SKM-1 treated with dmso at 0.1 percent for 144 hours (cell line): ENCODE measurements around the gene S100A8.

Experiments used
- DNase-seq: peaks from one replicate; lab custom pipeline; 2025; ENCODE audit not compliant: unreplicated experiment; lab: John Stamatoyannopoulos, UW

S100A8 gene

DNA sequence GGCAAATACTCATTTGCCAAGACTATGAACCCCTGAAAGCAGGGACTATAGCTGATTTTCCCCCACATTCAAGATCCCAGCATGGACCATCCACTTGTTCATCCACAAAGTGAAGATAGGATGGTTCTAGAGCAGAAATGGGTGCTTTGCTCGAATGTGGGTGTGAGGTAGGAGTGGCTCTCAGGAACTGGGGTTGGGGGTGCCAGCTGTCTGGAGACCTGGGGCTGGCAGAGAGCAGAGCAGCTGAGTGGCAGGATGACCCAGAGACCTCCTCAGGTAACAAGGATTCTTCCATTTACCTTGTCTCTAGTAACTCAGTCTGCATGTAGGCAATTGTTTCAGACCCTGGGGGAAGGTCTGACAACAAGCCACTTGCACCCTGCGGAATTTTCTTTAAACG is 27.2 kb downstream of the S100A8 start:
- no peak for DNase-seq

DNA sequence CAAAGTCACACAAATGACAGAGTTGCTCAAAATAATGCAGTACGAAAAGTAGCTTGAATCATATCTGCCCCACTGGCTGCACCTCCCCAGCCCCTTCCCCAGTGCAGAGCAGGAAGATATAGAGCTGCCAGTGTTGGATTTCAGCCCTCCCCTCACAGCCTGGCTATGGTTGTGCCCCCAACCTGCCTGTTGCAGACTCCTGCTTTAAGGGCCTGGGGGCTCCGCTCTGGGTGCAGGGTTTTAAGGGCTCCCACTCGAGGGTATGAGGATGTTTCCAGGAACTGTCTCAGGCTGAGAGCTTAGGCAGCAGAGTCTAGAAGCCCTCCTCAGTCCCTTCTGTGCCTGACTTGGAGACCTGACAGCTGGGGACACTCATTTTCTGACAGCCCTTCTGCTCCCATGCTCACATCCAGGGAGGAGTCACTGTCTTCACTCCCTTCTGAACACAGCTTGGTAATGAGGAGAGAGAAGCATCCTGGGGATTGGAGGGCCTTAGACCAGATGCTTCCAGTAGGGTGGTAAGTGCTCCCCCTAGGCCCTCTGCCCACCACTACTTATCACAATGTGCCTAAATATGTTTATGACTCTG is 28.6 kb downstream of the S100A8 start:
- DNase-seq: no peak

DNA sequence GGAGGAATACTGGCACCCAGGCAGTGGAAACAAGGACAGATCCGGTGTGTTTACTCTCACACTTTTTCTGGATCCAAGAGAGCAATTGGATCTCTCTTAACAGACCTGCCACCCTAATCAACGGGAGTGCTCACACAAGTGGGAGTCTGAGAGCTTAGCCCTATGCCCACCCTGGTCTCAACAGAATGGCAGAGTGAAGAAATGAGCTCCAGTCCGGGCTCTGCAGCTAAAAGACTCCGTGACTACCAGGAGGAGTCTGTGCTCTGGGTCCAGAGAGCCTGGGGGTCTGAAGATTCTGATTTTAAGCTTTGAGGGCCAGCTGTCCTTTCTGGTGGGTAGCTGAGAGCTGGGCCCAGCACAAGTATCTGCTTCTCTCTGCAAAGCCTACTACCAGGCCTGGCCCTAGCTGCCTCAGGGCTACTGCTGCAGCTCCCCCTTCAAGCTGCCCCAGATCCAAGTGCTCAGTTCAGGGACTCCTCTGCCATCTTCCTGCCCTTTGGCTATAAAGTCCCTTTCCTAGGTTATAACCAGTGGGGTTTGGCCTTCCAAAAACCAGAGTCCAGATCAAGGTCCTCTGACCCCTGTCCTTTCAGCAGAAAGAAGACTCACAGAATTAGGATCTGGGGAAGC is 29.3 kb downstream of the S100A8 start:
- no peak for DNase-seq

DNA sequence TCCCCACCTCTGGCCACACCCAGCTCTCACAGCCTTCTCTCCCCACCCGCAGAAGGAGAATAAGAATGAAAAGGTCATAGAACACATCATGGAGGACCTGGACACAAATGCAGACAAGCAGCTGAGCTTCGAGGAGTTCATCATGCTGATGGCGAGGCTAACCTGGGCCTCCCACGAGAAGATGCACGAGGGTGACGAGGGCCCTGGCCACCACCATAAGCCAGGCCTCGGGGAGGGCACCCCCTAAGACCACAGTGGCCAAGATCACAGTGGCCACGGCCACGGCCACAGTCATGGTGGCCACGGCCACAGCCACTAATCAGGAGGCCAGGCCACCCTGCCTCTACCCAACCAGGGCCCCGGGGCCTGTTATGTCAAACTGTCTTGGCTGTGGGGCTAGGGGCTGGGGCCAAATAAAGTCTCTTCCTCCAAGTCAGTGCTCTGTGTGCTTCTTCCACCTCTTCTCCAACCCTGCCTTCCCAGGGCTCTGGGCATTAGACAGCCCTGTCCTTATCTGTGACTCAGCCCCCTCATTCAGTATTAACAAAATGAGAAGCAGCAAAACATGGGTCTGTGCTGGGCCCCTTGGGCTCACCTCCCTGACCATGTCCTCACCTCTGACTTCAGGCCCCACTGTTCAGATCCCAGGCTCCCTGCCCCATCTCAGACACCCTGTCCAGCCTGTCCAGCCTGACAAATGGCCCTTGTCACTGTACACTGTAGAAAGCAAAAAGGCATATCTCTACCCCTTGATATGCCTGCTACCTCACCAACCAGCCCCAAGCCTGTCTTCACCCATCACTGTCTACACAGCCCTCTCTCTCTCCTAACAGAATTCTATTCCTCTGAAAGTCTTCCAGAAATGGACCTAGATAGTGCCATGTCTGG is 30.0 kb downstream of the S100A8 start:
- no peak for DNase-seq

DNA sequence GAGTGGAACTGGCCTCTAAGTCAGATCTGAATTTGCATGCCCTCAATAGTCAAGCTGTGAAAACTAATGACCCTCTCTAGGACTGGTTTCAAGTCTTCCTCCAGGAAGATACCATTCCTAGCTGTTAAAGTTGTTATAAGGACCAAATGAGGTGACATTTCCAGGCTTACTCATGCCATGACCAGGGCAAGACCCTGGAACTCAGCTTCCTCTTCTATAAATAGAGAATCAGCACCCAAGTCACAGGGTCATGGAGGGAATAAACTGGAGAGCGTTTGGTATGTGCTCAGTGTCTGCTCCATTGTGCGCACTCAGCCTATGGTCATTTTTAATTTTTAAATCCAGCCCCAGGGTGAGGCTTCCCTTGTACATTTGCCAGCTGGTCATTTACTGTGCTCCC is 30.7 kb downstream of the S100A8 start:
- DNase-seq: no peak

DNA sequence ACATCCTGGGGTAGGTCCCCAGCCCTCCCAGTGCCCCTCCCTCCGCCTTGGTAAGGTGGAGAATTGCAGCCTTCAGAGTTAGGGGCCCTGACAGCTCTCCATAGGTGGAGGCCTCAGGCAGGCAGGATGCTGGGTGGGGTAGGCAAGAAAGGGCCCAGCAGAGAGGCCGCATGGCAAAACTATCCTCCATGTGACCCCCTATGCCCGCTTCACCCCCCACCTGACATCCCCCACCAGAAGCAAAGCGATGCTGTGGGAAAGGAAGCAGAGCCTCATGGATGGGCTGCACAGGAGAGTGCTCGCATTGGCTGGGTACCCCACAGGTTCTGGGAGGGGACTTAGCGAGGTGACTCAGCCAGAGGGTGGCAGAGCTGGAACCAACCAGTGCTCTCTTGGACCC is 31.6 kb downstream of the S100A8 start:
- DNase-seq: no peak

DNA sequence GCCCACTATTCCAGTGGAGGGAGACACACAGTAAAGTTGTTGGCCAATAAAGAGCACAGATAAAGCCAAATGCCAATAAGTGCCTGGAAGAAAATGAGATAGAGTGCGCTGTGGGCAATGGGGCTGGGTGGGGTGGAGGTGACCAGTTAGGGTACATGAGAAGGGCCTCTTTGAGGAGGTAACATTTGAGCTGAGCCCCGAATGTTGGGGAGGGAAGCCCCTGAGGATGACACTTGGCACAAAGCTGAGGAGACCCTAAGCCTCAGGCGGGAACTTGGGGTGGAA is 32.2 kb downstream of the S100A8 start:
- no peak for DNase-seq

DNA sequence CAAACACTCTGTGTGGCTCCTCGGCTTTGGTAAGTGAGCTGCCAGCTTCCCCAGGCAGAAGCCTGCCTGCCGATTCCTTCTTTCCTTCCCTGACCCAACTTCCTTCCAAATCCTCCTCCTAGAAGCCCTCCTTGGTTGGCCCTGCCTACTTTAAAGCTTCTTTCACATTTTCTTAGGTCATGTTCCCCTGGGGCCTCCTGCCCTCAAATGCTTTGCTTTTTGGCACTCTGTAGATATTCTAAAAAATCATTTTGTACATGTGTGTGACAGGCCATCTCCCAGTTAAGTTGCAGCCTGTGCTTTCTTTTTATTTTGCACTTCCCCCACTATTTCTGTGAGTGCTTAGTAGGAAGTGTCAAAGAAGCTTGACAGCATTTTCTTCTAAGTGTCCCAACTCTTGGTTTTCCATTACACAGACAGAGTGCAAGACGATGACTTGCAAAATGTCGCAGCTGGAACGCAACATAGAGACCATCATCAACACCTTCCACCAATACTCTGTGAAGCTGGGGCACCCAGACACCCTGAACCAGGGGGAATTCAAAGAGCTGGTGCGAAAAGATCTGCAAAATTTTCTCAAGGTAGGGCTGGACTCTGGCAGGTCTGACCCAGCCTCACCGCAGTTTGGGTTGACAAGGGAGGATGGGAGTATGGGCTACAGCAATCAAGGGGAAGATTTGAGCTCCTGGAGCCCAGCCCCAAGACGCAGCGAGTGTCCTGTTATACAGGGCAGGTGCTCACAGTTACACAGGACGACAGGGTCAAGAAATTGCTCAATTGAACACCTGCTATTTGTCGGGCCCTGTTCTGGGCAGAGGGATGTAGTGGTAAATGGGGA is 32.8 kb downstream of the S100A8 start, which contains the start of gene S100A9:
TSS of gene S100A9 (plus strand) at position 2 of the 838 bp plus-strand sequence. CDS start at position 432, 430 bp downstream.
- peak; percentile 78 for DNase-seq

DNA sequence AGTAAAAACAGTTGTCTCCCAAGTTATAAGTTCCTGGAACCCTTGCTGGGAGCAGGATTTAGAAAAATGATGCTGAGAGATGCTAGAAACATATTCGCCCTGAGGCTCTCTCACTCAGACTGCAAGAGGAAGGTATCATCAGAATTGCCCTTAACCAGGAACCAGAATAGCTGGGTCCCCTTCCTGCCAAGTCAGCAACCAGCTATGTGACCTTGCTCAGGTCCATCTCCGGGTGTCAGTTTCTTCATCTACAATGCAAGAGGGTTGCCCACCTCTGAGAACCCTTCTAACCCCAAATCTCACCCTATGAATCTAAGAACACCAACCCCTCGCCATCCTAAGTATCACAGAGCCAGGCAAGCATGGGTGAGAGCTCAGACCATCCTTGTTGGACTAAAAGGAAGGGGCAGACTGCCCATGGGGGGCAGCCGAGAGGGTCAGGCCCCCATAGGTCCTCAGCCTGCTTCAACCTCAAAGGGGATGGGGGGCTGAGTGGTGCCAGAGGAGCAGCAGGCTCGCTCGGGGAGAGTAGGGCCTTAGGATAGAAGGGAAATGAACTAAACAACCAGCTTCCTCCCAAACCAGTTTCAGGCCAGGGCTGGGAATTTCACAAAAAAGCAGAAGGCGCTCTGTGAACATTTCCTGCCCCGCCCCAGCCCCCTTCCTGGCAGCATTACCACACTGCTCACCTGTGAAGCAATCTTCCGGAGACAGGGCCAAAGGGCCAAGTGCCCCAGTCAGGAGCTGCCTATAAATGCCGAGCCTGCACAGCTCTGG is 33.6 kb downstream of the S100A8 start:
- DNase-seq: peak; percentile 98

DNA sequence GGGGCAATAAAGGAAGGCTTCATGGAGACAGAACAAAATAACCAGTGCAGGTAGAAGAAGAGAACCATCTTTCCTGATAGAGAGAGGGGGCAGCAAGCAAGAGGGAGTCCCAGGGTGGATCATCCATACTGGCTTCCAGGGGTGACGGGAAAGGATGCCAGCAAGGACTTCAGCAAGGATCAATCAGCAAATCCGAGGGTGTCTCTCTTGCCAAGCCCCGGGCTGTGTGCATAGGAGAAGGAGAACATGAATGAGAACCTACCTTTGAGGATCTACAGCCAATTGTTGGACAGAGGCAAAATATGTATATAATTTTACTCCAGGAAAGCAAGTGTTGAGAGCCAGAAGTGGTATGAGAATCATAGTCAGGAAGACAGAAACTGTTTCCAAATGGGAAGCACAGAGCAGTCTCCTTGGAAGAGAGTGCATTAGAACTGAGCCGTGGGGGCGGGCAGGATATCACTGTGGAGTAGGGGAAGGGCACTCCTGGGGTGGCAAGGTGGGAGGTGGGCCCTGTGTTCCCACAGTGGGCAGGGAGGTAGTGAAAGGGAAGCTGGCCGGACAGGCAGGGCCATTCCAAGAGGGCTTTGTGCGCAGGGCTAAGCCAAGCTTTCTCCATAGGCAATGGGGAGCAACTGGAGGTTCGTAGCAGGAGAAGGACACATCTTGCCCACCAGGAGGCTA is 34.3 kb downstream of the S100A8 start:
- DNase-seq: no peak

DNA sequence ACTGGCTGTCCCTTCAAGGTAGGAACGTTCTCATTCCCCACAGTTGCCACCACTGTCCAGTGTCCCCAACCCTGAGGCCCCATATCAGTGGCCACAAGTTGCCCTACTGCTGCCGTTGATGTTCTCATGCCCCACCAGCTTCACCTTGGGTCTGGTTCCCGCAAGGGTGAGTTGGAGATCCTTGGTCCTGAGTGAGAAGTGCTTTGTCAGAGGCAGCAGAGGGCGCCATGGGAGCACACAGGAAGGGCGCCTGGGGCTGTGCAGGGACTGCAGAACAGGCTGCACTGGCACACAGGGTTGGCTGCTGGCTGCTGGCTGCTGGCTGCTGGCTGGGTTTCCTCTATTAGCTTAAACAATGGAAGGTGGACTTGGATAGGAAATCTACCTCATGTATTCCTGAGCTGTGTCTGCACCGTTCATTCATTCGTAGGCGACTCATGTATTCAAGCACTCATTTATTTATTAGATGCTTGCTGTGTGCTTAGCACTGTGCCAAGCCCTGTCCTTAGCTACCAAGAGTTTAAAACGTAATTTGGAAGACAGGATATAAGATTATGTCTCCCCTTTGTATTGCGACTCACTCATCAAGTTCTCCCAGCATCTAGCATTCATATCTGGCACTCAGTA is 35.3 kb downstream of the S100A8 start:
- peak; percentile 93 for DNase-seq

DNA sequence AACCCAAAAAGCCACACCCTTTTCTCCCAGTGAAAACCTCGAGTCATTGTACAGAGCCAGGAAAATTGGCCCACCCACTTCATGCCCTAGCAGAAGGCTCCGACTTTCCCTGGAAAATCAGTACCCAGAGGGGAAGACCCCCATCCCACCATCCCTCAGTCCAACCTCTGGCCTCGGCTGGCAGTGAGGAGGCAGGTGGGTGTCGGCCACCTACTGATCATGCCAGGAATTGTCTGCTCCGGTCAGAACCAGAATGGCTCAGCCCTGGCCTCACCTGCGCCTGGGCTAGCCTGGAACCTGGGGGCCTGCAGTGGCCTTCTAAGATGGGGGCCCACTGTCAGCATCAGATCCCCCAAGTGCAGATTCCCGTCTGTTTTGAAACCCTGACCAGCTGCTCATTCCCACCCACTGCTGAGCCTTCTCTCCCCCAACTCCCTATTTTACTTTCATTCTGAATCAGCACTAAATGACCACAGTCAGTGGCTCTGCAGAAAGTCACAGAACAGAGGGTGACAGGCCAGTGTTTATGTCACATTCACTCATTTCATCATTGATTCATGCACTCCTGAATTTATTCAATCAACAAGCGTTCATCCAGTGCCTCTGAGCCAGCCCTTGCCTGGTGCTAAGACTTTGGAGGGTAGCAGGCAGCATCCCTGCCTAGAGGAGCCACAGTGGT is 36.2 kb downstream of the S100A8 start:
- no peak for DNase-seq

DNA sequence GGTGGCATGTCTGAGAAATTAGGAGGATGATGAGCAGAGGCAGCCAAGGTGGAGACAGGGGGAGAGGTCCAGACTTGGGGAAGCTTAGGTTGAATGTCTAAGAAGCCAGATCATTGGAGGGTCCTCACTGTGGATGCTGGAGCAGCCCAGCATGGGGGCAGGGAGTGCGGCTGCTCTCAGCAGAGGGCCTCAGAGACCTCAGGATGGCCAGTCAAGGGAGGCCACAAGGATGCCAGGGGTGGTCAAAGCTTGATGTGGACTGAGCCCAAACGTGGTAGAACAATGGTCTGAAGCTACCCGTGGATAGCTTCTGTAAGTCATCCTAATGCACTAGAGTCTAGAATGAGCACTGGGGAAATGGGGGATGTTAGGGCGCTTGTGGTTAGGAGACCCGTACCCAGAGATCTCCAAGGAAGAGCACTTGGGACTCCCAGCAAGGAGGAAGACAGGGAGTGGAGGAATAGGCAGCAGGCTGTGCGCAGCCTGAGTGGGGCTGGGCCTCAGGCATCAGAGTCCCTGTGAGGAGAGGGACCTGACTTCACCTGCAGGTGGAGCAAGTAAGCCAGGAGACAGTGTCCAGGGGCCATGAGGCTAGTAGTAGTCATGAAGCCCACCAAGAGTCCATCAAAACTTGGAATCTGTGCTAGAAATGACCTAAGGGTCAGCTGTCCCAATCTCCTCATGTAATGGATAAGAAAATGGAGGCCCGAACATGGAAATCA is 37.5 kb downstream of the S100A8 start:
- peak; percentile 68 for DNase-seq

DNA sequence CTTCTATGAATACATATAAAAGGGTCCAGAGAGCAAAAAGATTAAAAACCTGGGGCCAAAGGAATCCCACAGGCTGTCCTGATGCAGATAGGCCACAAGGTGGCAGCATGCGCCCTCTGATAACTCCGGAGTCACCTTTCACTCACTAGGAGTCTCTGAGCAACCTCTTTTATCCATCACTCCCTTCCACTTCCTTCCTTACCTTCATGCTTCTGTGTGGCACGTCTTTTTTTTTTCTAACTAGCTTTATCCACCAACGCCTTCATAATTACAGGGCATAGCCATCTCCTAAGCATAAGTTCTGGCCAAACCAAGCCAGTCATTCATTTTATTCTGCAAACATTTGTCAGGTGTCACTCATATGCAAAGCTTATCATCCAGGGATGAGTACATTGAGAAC is 38.4 kb downstream of the S100A8 start:
- DNase-seq: peak; percentile 89

DNA sequence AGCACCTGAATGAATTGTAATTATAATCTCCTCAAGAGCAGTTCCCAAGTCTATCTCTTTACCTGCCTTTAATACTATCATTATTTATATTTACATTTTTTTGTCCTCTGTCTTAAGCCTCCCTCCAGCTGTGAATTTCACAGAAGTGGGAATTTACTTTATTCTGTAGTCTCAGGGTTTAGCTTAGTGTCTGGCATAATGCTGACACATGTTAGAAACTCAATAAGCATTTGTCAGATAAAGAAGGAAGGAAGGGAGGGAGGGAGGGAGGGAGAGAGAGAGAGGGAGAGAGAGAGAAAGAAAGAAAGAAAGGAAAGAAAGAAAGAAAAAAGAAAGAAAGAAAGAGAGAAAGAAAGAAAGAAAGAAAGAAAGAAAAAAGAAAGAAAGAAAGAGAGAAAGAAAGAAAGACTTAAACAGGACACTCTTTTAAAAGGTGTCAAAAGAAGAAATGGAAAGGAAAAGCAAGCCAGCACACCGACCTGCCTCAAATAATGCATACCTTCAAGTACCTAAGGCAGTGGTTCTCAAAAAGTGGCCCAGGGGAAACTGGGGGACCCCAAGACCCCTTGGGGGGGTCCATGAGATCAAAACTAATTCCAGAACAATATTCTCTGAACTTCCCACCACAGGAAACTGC is 40.4 kb downstream of the S100A8 start:
- no peak for DNase-seq

DNA sequence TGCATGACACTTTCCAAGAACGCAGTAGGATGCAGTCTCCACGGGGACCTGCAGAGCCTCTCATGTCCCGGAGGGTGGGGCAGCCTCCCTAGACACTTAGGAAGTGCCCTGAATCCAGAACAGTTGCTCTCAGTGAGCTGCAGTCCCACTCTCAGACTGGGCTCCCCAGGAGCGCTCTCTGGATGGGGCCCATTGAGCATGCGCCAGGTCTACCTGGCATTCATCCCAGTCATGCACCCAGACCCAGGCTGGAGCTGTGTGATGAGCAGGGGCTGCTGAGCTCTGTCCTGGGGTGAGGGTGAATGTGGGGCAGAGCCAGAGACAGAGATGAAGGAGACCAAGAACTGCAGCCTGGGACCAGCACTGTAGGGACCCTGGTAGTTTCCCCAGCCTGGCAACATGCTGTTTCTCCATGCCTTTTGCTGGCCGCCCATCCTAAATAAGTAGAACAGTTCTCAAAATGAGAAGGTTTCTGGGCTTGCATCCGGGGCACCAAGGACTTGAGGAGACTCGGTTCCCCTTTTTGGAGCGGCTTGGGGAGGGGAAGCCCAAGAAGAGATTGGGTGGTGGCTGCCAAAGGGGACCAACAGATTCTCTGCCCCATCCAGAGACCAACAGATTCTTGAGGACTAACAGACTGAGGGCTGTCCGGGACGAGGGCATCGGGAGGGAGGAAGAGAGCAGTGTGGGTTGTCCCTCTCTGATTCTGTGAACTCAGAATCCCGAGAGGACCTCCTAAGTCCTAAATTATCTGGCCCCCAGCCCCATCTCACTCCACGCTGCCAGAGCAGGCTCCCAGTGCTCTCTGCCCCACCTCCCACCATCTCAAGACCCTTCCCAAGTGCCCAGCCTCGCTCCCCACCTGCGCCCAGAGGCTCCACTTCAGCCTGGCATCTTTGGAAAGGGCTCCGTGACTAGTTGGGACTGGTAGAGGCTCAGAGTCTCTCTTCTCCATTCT is 41.2 kb downstream of the S100A8 start:
- DNase-seq: no peak
